ENCODE data around the gene FAM98C. TPM values are rescaled to one million over a fixed set of nuclear protein-coding genes. Genes with fewer than 3 reads are reported as not detected.
A peak's percentile ranks its signal among the peaks of the same experiment; 100 is the strongest.

The FAM98C gene
- total RNA-seq, 1 donor from 2014 or later = 4.7 TPM

GRCh38 chr19:38392707-38393308 lies 10.1 kb upstream of the FAM98C start:
- Histone ChIP-seq H3K9me3 (ENCODE audit: control insufficient read depth in 3 of 3, low read length in 3 of 3) (no peaks in the 10 kb centered on the region), H3K9ac (ENCODE audit: low read depth in 1 of 3, low read length in 3 of 3) (no peak overlapping the region), H3K27ac (ENCODE audit: low read depth, low read length) (no peak overlapping the region), H3K4me3 (ENCODE audit: low read length in 3 of 3) (no peak overlapping the region), H3K27me3 (ENCODE audit: control insufficient read depth in 3 of 3, insufficient read depth in 3 of 3, low read length in 3 of 3) (peaks cover 36 to 38% (median 36%) of the 10 kb centered on the region in 3 donors), H3K4me1 (ENCODE audit: control insufficient read depth in 3 of 3, insufficient read depth in 3 of 3, low read length in 3 of 3) (peaks cover 4 to 9% (median 8%) of the 10 kb centered on the region in 3 donors), H3K36me3 (ENCODE audit: control insufficient read depth in 3 of 3, insufficient read depth in 3 of 3, low read length in 3 of 3) (no peaks in the 10 kb centered on the region)

- Histone ChIP-seq H3K27ac (ENCODE audit: low read depth, low read length) (no peak overlapping the region), H3K4me3 (ENCODE audit: low read length in 3 of 3) (no peak overlapping the region), H3K36me3 (ENCODE audit: control insufficient read depth in 3 of 3, insufficient read depth in 3 of 3, low read length in 3 of 3) (no peaks in the 10 kb centered on the region), H3K4me1 (ENCODE audit: control insufficient read depth in 3 of 3, insufficient read depth in 3 of 3, low read length in 3 of 3) (no peaks in the 10 kb centered on the region), H3K9me3 (ENCODE audit: control insufficient read depth in 3 of 3, low read length in 3 of 3) (no peaks in the 10 kb centered on the region), H3K9ac (ENCODE audit: low read depth in 1 of 3, low read length in 3 of 3) (no peak overlapping the region), H3K27me3 (ENCODE audit: control insufficient read depth in 3 of 3, insufficient read depth in 3 of 3, low read length in 3 of 3) (peaks cover 42 to 47% (median 42%) of the 10 kb centered on the region in 3 donors)
Observed at GRCh38 chr19:38394488-38394887, 8.4 kb upstream of the FAM98C start.

- no peak overlapping the region for H3K27ac ChIP-seq (ENCODE audit: low read depth, low read length)
Observed at GRCh38 chr19:38395381-38396114, 7.3 kb upstream of the FAM98C start.

GRCh38 chr19:38399081-38399480 lies 3.8 kb upstream of the FAM98C start:
- peaks cover 35 to 52% (median 45%) of the 10 kb centered on the region in 3 donors for H3K27me3 ChIP-seq (ENCODE audit: control insufficient read depth in 3 of 3, insufficient read depth in 3 of 3, low read length in 3 of 3)
- no peaks in the 10 kb centered on the region for H3K36me3 ChIP-seq (ENCODE audit: control insufficient read depth in 3 of 3, insufficient read depth in 3 of 3, low read length in 3 of 3)
- no peak overlapping the region for H3K9ac ChIP-seq (ENCODE audit: low read depth in 1 of 3, low read length in 3 of 3)
- no peak overlapping the region for H3K4me3 ChIP-seq (ENCODE audit: low read length in 3 of 3)
- no peak overlapping the region for H3K27ac ChIP-seq (ENCODE audit: low read depth, low read length)
- no peaks in the 10 kb centered on the region for H3K9me3 ChIP-seq (ENCODE audit: control insufficient read depth in 3 of 3, low read length in 3 of 3)
- peaks cover 0 to 6% (median 3%) of the 10 kb centered on the region in 3 donors for H3K4me1 ChIP-seq (ENCODE audit: control insufficient read depth in 3 of 3, insufficient read depth in 3 of 3, low read length in 3 of 3)

More at GRCh38 chr19:38395381-38396114, 7.3 kb upstream of the FAM98C start:
- Histone ChIP-seq H3K36me3 (ENCODE audit: control insufficient read depth in 3 of 3, insufficient read depth in 3 of 3, low read length in 3 of 3) (no peaks in the 10 kb centered on the region), H3K9me3 (ENCODE audit: control insufficient read depth in 3 of 3, low read length in 3 of 3) (no peaks in the 10 kb centered on the region), H3K4me3 (ENCODE audit: low read length in 3 of 3) (no peak overlapping the region), H3K9ac (ENCODE audit: low read depth in 1 of 3, low read length in 3 of 3) (no peak overlapping the region), H3K27me3 (ENCODE audit: control insufficient read depth in 3 of 3, insufficient read depth in 3 of 3, low read length in 3 of 3) (peaks cover 45 to 57% (median 51%) of the 10 kb centered on the region in 3 donors), H3K4me1 (ENCODE audit: control insufficient read depth in 3 of 3, insufficient read depth in 3 of 3, low read length in 3 of 3) (no peaks in the 10 kb centered on the region)

- Histone ChIP-seq H3K36me3 (ENCODE audit: control insufficient read depth in 3 of 3, insufficient read depth in 3 of 3, low read length in 3 of 3) (no peaks in the 10 kb centered on the region), H3K4me1 (ENCODE audit: control insufficient read depth in 3 of 3, insufficient read depth in 3 of 3, low read length in 3 of 3) (peaks cover 0 to 6% (median 3%) of the 10 kb centered on the region in 3 donors), H3K9ac (ENCODE audit: low read depth in 1 of 3, low read length in 3 of 3) (no peak overlapping the region), H3K4me3 (ENCODE audit: low read length in 3 of 3) (no peak overlapping the region), H3K9me3 (ENCODE audit: control insufficient read depth in 3 of 3, low read length in 3 of 3) (no peaks in the 10 kb centered on the region), H3K27me3 (ENCODE audit: control insufficient read depth in 3 of 3, insufficient read depth in 3 of 3, low read length in 3 of 3) (peaks cover 30 to 48% (median 40%) of the 10 kb centered on the region in 3 donors), H3K27ac (ENCODE audit: low read depth, low read length) (no peak overlapping the region)
Observed at GRCh38 chr19:38399537-38399936, 3.4 kb upstream of the FAM98C start.

- peaks cover 0 to 5% (median 0%) of the 10 kb centered on the region in 3 donors for H3K36me3 ChIP-seq (ENCODE audit: control insufficient read depth in 3 of 3, insufficient read depth in 3 of 3, low read length in 3 of 3)
- H3K4me3 ChIP-seq (ENCODE audit: low read length in 3 of 3) = no peak overlapping the region
- no peaks in the 10 kb centered on the region for H3K9me3 ChIP-seq (ENCODE audit: control insufficient read depth in 3 of 3, low read length in 3 of 3)
- H3K9ac ChIP-seq (ENCODE audit: low read depth in 1 of 3, low read length in 3 of 3) = no peak overlapping the region
- peaks cover 23 to 40% (median 35%) of the 10 kb centered on the region in 3 donors for H3K27me3 ChIP-seq (ENCODE audit: control insufficient read depth in 3 of 3, insufficient read depth in 3 of 3, low read length in 3 of 3)
- H3K4me1 ChIP-seq (ENCODE audit: control insufficient read depth in 3 of 3, insufficient read depth in 3 of 3, low read length in 3 of 3) = peaks cover 0 to 6% (median 3%) of the 10 kb centered on the region in 3 donors
- H3K27ac ChIP-seq (ENCODE audit: low read depth, low read length) = no peak overlapping the region
Observed at GRCh38 chr19:38400361-38400760, 2.5 kb upstream of the FAM98C start.

- Histone ChIP-seq H3K4me3 (ENCODE audit: low read length in 3 of 3) (no peak overlapping the region), H3K27ac (ENCODE audit: low read depth, low read length) (no peak overlapping the region), H3K4me1 (ENCODE audit: control insufficient read depth in 3 of 3, insufficient read depth in 3 of 3, low read length in 3 of 3) (peaks cover 0 to 6% (median 3%) of the 10 kb centered on the region in 3 donors), H3K9me3 (ENCODE audit: control insufficient read depth in 3 of 3, low read length in 3 of 3) (no peaks in the 10 kb centered on the region), H3K9ac (ENCODE audit: low read depth in 1 of 3, low read length in 3 of 3) (no peak overlapping the region), H3K27me3 (ENCODE audit: control insufficient read depth in 3 of 3, insufficient read depth in 3 of 3, low read length in 3 of 3) (peaks cover 18 to 35% (median 29%) of the 10 kb centered on the region in 3 donors), H3K36me3 (ENCODE audit: control insufficient read depth in 3 of 3, insufficient read depth in 3 of 3, low read length in 3 of 3) (peaks cover 0 to 6% (median 0%) of the 10 kb centered on the region in 3 donors)
Observed at GRCh38 chr19:38401148-38401547, 1.7 kb upstream of the FAM98C start.

GRCh38 chr19:38402623-38402966 lies 298 bp upstream of the FAM98C start:
- H3K4me3 ChIP-seq (ENCODE audit: low read length in 3 of 3) = peak overlapping the region; percentile 60 to 68 (median 66)
- no peak overlapping the region for H3K27ac ChIP-seq (ENCODE audit: low read depth, low read length)

GRCh38 chr19:38404858-38405257 lies 2.0 kb downstream of the FAM98C start:
- Histone ChIP-seq H3K36me3 (ENCODE audit: control insufficient read depth in 3 of 3, insufficient read depth in 3 of 3, low read length in 3 of 3) (peaks cover 3 to 6% (median 6%) of the 10 kb centered on the region in 3 donors), H3K27ac (ENCODE audit: low read depth, low read length) (no peak overlapping the region), H3K4me3 (ENCODE audit: low read length in 3 of 3) (no peak overlapping the region), H3K9me3 (ENCODE audit: control insufficient read depth in 3 of 3, low read length in 3 of 3) (no peaks in the 10 kb centered on the region), H3K27me3 (ENCODE audit: control insufficient read depth in 3 of 3, insufficient read depth in 3 of 3, low read length in 3 of 3) (peaks cover 3 to 6% (median 5%) of the 10 kb centered on the region in 3 donors), H3K4me1 (ENCODE audit: control insufficient read depth in 3 of 3, insufficient read depth in 3 of 3, low read length in 3 of 3) (peaks cover 0 to 6% (median 3%) of the 10 kb centered on the region in 3 donors), H3K9ac (ENCODE audit: low read depth in 1 of 3, low read length in 3 of 3) (no peak overlapping the region)

More at GRCh38 chr19:38402623-38402966, 298 bp upstream of the FAM98C start:
- Histone ChIP-seq H3K27me3 (ENCODE audit: control insufficient read depth in 3 of 3, insufficient read depth in 3 of 3, low read length in 3 of 3) (peaks cover 10 to 21% (median 16%) of the 10 kb centered on the region in 3 donors), H3K36me3 (ENCODE audit: control insufficient read depth in 3 of 3, insufficient read depth in 3 of 3, low read length in 3 of 3) (peaks cover 3 to 6% (median 6%) of the 10 kb centered on the region in 3 donors), H3K4me1 (ENCODE audit: control insufficient read depth in 3 of 3, insufficient read depth in 3 of 3, low read length in 3 of 3) (peaks cover 0 to 6% (median 3%) of the 10 kb centered on the region in 3 donors), H3K9ac (ENCODE audit: low read depth in 1 of 3, low read length in 3 of 3) (peak overlapping the region in 2 of 3 donors; percentile 53 to 68), H3K9me3 (ENCODE audit: control insufficient read depth in 3 of 3, low read length in 3 of 3) (no peaks in the 10 kb centered on the region)

GRCh38 chr19:38405276-38405675 lies 2.4 kb downstream of the FAM98C start:
- H3K4me3 ChIP-seq (ENCODE audit: low read length in 3 of 3) = no peak overlapping the region
- no peaks in the 10 kb centered on the region for H3K9me3 ChIP-seq (ENCODE audit: control insufficient read depth in 3 of 3, low read length in 3 of 3)
- H3K4me1 ChIP-seq (ENCODE audit: control insufficient read depth in 3 of 3, insufficient read depth in 3 of 3, low read length in 3 of 3) = peaks cover 0 to 6% (median 3%) of the 10 kb centered on the region in 3 donors
- H3K27me3 ChIP-seq (ENCODE audit: control insufficient read depth in 3 of 3, insufficient read depth in 3 of 3, low read length in 3 of 3) = peaks cover 3% of the 10 kb centered on the region in 3 donors
- peaks cover 3 to 6% (median 6%) of the 10 kb centered on the region in 3 donors for H3K36me3 ChIP-seq (ENCODE audit: control insufficient read depth in 3 of 3, insufficient read depth in 3 of 3, low read length in 3 of 3)
- no peak overlapping the region for H3K9ac ChIP-seq (ENCODE audit: low read depth in 1 of 3, low read length in 3 of 3)
- no peak overlapping the region for H3K27ac ChIP-seq (ENCODE audit: low read depth, low read length)

Data from skeletal muscle tissue (tissue), 4 donors.